Measurements from ENCODE around the gene DGCR2.

DNA sequence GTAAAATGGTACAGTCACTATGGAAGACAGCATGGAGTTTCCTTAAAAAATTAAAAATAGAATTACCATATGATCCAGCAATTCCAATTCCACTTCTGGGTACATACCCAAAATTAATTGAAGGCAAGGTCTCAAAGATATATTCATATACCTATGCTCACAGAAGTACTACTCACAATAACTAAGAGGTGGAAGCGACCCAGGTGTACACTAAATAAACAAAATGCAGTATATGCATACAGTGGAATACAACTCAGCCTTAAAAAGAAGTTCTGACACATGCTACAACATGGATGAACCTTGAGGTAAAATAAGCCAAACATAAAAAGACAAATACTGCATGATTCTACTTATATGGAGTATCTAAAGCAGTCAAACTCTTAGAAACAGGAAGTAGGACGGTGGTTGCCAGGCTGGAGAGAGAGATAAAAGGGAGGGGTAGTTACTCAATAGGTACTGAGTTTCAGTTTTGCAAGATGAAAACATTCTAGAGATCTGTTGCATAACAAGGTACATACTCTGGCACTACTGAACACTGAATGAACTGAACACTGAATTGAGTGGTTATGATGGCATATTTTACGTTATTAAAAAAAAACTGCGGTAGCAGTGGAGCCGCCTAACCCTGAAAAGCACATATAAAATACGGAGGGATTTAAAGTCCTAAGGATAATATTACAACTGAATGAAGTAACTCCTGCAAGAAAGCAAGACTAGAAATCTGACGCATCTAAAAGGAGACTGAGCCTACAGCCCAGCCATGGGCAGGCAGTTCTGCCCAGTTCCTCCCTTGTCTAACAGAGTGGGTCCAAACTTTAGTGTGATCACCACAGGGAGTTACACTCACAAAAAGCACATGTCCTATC lies 12.8 kb downstream of the DGCR2 start:
- TF ChIP-seq POLR2A (IDR thresholded peaks at IDR 0.05), result no peak
- TF ChIP-seq, protein P1, sequence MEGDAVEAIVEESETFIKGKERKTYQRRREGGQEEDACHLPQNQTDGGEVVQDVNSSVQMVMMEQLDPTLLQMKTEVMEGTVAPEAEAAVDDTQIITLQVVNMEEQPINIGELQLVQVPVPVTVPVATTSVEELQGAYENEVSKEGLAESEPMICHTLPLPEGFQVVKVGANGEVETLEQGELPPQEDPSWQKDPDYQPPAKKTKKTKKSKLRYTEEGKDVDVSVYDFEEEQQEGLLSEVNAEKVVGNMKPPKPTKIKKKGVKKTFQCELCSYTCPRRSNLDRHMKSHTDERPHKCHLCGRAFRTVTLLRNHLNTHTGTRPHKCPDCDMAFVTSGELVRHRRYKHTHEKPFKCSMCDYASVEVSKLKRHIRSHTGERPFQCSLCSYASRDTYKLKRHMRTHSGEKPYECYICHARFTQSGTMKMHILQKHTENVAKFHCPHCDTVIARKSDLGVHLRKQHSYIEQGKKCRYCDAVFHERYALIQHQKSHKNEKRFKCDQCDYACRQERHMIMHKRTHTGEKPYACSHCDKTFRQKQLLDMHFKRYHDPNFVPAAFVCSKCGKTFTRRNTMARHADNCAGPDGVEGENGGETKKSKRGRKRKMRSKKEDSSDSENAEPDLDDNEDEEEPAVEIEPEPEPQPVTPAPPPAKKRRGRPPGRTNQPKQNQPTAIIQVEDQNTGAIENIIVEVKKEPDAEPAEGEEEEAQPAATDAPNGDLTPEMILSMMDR (IDR thresholded peaks at IDR 0.05), result no peak
- no peak for TF ChIP-seq EP300 (IDR thresholded peaks at IDR 0.05)
